DOHH2 (cell line): ENCODE measurements around the gene TAS2R46.

ENCODE experiments used
- H3F3A ChIP-seq: fragments of 200-600 bp; sonication (generic), shearing (Covaris generic); 2 replicates; pipeline ENCODE4 v1.6.0; 2016; ENCODE audit warnings: antibody characterized with exemption, mild to moderate bottlenecking; ENCODE audit not compliant: control insufficient read depth, insufficient read depth
- H3K27ac ChIP-seq: fragments of 200-600 bp; sonication (generic); 2 replicates; pipeline ENCODE4 v1.5.1; 2014; ENCODE audit warnings: low read depth, mild to moderate bottlenecking, low read length, moderate library complexity
- H3K27me3 ChIP-seq: fragments of 200-600 bp; sonication (generic); 2 replicates; pipeline ENCODE4 v1.6.1; 2014; ENCODE audit warnings: mild to moderate bottlenecking, low read length, mixed read lengths; ENCODE audit not compliant: control insufficient read depth
- H3K36me3 ChIP-seq: fragments of 200-600 bp; sonication (generic); 2 replicates; pipeline ENCODE4 v1.6.1; 2014; ENCODE audit warnings: mild to moderate bottlenecking, low read length, moderate library complexity, mixed read lengths; ENCODE audit not compliant: control insufficient read depth
- H3K4me1 ChIP-seq: fragments of 200-600 bp; sonication (generic); 2 replicates; pipeline ENCODE4 v1.6.1; 2014; ENCODE audit warnings: mild to moderate bottlenecking, low read length, mixed read lengths; ENCODE audit not compliant: control insufficient read depth
- H3K4me2 ChIP-seq: fragments of 200-600 bp; sonication (generic); 2 replicates; pipeline ENCODE4 v1.6.0; 2014; ENCODE audit warnings: mild to moderate bottlenecking, low read length, moderate library complexity
- H3K4me3 ChIP-seq: fragments of 200-600 bp; sonication (generic); 2 replicates; pipeline ENCODE4 v1.5.1; 2014; ENCODE audit warnings: mild to moderate bottlenecking, low read length, mixed read lengths
- H3K79me2 ChIP-seq: fragments of 200-600 bp; sonication (generic); 2 replicates; pipeline ENCODE4 v1.6.1; 2014; ENCODE audit warnings: mild to moderate bottlenecking, low read length, mixed read lengths; ENCODE audit not compliant: control insufficient read depth
- H3K9me2 ChIP-seq: fragments of 200-600 bp; sonication (generic); replicated peaks from 2 replicates; pipeline ENCODE4 v1.6.1; 2014; ENCODE audit warnings: mild to moderate bottlenecking, low read length, mixed read lengths; ENCODE audit not compliant: control insufficient read depth
- H3K9me3 ChIP-seq: fragments of 200-600 bp; sonication (generic); 2 replicates; pipeline ENCODE4 v1.6.1; 2014; ENCODE audit warnings: antibody characterized with exemption, low read length, mixed read lengths; ENCODE audit not compliant: control insufficient read depth, insufficient read depth
- H4K20me1 ChIP-seq: fragments of 200-600 bp; sonication (generic); 2 replicates; pipeline ENCODE4 v1.6.0; 2014; ENCODE audit warnings: low read depth, mild to moderate bottlenecking, antibody characterized with exemption, low read length, moderate library complexity; ENCODE audit not compliant: control insufficient read depth, insufficient read depth
- EZH2phosphoT487 ChIP-seq: fragments of 200-600 bp; sonication (generic); IDR thresholded peaks from 2 replicates; pipeline ENCODE4 v1.6.1; 2017; ENCODE audit warnings: borderline replicate concordance, mild to moderate bottlenecking, antibody characterized with exemption, low read length, moderate library complexity, mixed read lengths
- TF ChIP-seq, protein P1 (sequence below): fragments of 200-600 bp; sonication (generic); IDR thresholded peaks from one replicate; pipeline ENCODE4 v1.5.1; 2014; ENCODE audit warnings: antibody characterized with exemption, mild to moderate bottlenecking, low read depth, low read length; ENCODE audit not compliant: poor library complexity, severe bottlenecking

TAS2R46 gene

DNA sequence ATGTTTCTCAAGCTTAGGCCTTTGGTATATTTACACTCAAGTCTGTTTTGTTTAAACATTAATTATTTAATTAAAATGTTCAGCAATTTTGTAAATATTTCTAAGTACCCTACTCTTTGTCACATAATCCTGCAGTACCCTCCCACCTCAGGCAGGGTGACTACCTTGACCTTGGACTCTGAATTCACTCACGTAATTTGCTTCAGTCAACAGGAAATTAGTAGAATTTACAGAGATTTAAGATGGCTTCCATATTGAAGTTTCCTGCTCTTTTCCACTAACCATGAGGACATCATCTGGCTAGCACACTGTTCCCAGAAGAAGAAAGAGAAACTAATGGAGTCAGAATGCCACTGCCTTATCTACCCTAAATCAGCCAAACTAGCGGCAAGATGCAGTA, 38.7 kb downstream of the TAS2R46 start:
- Histone ChIP-seq H3K9me2 (no peaks in the 10 kb centered on the region), H3K79me2 (no peaks in the 10 kb centered on the region), H4K20me1 (no peaks in the 10 kb centered on the region), H3K4me3 (no peak overlapping the region), H3K9me3 (no peaks in the 10 kb centered on the region), H3K27ac (no peak overlapping the region), H3K4me1 (no peaks in the 10 kb centered on the region), H3F3A (no peaks in the 10 kb centered on the region), H3K4me2 (no peak overlapping the region), H3K36me3 (no peaks in the 10 kb centered on the region), H3K27me3 (no peaks in the 10 kb centered on the region)
- TF ChIP-seq EZH2phosphoT487: no peak
- TF ChIP-seq, protein P1, sequence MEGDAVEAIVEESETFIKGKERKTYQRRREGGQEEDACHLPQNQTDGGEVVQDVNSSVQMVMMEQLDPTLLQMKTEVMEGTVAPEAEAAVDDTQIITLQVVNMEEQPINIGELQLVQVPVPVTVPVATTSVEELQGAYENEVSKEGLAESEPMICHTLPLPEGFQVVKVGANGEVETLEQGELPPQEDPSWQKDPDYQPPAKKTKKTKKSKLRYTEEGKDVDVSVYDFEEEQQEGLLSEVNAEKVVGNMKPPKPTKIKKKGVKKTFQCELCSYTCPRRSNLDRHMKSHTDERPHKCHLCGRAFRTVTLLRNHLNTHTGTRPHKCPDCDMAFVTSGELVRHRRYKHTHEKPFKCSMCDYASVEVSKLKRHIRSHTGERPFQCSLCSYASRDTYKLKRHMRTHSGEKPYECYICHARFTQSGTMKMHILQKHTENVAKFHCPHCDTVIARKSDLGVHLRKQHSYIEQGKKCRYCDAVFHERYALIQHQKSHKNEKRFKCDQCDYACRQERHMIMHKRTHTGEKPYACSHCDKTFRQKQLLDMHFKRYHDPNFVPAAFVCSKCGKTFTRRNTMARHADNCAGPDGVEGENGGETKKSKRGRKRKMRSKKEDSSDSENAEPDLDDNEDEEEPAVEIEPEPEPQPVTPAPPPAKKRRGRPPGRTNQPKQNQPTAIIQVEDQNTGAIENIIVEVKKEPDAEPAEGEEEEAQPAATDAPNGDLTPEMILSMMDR: no peak

DNA sequence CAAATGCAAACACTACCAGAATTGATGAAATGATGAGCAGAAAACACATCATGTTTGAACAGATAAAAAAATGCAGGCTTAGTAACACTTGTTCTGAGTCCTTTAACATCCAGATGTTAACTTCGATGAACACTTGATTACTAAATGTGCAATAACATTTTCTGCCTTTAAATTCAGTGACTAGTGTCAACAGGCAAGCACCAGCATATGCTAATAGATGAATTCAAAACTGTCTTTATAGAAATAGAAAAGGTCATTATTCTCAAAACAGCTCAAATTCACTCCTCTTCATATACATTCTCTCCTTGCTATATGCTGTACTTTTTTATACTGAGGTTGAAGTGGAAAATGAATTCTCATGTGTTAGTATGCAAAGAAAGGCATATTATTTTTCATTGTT, 39.6 kb downstream of the TAS2R46 start, which contains the start of gene TAS2R19:
Gene TAS2R19 (minus strand): TSS at position 101 of the 400 bp plus-strand sequence. CDS start 49 bp downstream, at position 52.
- H4K20me1 ChIP-seq: no peaks in the 10 kb centered on the region
- H3K36me3 ChIP-seq: no peaks in the 10 kb centered on the region
- no peak within 1 kb of the TSS for H3K4me3 ChIP-seq
- no peaks in the 10 kb centered on the region for H3K79me2 ChIP-seq
- H3K9me2 ChIP-seq: no peaks in the 10 kb centered on the region
- no peaks in the 10 kb centered on the region for H3K9me3 ChIP-seq
- H3F3A ChIP-seq: no peaks in the 10 kb centered on the region
- H3K4me1 ChIP-seq: no peaks in the 10 kb centered on the region
- H3K27me3 ChIP-seq: no peaks in the 10 kb centered on the region
- no peak within 1 kb of the TSS for H3K4me2 ChIP-seq
- TF ChIP-seq, protein P1: no peak
- no peak for TF ChIP-seq EZH2phosphoT487
- no peak within 1 kb of the TSS for H3K27ac ChIP-seq

DNA sequence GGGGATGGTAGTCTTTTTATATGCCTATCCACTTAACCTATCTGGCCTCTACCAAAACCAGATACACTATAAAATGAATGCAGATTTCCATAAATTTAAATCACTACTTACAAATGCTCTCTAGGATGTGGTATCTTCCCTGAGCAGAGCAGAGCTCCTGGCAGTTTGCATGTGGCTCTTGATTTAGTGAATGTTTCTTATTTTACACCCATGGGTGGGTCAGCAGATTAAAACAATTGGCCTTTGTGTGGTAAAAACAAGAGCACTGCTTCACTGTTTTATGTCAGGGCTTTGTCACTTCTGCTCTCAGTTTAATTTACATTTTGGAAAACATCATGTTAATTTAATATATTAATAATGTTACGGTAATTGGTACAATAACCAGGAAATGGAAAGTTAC, 45.2 kb downstream of the TAS2R46 start:
- H3K27ac ChIP-seq: no peak overlapping the region
- H3K4me3 ChIP-seq: no peak overlapping the region
- TF ChIP-seq, protein P1: no peak
- no peak for TF ChIP-seq EZH2phosphoT487
- H3K4me1 ChIP-seq: no peaks in the 10 kb centered on the region
- H3K79me2 ChIP-seq: no peaks in the 10 kb centered on the region
- no peaks in the 10 kb centered on the region for H3K9me3 ChIP-seq
- H3K4me2 ChIP-seq: no peak overlapping the region
- H4K20me1 ChIP-seq: no peaks in the 10 kb centered on the region
- no peaks in the 10 kb centered on the region for H3F3A ChIP-seq
- H3K9me2 ChIP-seq: no peaks in the 10 kb centered on the region
- H3K27me3 ChIP-seq: no peaks in the 10 kb centered on the region
- no peaks in the 10 kb centered on the region for H3K36me3 ChIP-seq
